NCI-H748 treated with DMSO at 0.1 percent for 48 hours (cell line): Measurements from ENCODE around the gene XXYLT1.
"Not testable (repeated sequence)": the region's sequence is repeated elsewhere in the genome, so short reads cannot be mapped to it uniquely, and the experiment has no call there.

Experiments used
- DNase-seq: peaks from one replicate; lab custom pipeline; 2025; lab: John Stamatoyannopoulos, UW

Gene XXYLT1

DNA sequence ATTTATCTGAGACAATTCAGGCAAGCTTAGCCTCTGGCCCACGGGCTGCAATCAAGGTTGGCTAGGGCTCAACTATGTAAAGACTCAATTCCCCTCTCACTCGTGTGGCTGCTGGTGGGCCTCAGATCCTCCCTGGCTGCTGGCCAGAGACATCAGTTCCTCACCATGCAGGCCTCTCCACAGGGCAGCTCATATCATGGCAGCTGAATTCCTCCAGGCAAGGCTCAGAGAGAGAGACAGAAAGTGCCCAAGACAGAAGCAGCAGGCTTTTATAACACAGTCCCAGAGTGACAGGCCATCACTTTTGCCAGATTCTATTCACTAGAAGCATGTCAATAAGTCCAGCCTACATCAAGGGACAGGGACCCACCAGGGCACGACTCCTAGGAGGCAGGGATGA lies 63.2 kb downstream of the XXYLT1 start:
- DNase-seq: no peak

DNA sequence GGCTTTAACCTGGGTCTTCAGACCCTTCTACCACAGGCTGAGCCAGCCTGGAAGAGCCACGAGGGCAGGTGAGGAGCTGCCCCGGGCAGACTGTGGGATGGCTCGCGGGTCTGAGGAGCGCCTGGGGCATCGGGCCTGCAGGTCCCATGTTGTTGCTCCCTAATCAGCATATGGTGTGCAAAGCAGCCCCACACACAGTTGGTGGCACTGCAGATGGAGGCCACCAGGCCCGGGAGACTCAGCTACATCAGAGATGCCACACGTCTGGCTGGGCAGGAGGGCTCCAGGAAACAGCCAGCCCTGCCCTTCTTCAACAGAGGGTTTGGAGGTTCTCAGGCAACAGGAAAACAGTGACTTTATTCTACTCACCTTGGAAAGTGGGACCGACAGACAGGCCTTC lies 63.9 kb downstream of the XXYLT1 start:
- no peak for DNase-seq

DNA sequence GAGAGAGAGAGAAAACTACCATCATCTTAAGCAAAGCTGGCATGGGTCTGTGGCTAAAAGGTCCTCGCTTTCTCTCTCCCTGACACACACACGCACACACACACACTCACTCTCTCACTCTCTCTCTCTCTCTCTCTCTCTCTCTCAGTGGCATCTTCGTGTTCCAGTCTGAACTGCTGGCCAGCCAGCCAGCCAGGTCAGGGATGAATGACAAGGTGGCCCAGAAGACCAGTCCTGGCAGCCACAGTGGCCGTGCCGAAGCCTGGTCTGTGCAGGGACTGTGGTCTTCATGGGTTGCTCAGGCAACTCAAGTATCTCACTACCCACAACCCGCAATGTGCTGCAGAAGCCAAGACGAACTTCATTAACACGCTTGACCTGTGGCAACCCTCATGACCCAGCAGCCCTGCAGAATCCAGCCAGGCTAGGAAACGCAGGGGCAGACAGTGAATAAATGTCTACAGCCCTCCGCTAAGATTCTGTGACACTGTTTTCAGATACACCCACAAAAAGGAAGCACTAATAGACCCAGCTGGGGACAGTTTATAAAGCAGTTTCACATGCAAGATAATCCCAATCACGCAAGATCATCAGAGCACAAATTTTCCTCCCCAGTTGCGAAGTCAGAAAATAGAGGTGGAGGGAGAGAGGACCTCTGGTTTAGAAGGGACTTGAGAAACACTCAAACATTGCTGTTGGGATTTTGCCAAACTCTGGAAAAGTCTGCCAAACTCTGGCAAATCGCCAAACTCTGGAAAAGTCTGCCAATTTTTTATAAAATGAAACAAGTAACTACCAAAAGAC lies 66.4 kb downstream of the XXYLT1 start:
- DNase-seq: no peak

DNA sequence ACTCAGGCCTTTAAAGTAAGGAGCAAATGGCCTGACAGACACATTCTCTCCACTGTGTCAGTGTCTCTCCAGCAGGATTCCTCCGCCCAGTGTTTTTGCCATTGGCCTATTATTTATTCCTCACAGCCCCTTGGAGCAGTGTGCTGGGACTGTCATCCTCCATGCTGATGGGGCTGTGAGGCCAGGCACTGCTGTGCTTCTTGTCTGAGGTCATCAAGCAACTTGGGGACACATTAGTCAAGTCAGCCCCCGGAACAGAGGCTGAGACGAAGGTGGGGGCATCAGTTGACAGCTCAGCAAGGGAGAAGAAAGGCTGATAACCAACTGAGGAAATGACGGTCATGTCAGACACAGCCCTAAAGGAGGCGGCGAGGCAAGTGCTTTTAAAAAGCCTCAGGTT lies 67.4 kb downstream of the XXYLT1 start:
- DNase-seq: no peak

DNA sequence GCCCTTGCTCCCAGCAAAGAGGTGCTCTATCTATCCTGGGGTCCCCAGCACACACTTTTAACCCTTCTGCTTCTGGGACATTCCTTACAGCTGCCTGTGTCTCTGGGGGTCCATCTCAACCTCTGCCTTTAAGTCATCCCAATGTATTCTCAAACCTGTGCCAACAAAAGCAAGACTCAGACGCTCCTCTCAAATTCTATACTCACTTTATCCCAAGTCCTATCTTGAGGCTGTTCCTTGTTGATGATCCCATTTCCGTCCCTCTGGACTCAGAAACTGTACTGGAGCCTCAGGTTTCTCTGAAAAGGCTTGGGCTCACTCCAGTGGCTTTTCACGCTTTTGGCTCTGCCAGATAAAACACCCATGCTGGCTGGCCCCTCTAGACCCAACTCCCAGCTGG lies 69.7 kb downstream of the XXYLT1 start:
- no peak for DNase-seq

DNA sequence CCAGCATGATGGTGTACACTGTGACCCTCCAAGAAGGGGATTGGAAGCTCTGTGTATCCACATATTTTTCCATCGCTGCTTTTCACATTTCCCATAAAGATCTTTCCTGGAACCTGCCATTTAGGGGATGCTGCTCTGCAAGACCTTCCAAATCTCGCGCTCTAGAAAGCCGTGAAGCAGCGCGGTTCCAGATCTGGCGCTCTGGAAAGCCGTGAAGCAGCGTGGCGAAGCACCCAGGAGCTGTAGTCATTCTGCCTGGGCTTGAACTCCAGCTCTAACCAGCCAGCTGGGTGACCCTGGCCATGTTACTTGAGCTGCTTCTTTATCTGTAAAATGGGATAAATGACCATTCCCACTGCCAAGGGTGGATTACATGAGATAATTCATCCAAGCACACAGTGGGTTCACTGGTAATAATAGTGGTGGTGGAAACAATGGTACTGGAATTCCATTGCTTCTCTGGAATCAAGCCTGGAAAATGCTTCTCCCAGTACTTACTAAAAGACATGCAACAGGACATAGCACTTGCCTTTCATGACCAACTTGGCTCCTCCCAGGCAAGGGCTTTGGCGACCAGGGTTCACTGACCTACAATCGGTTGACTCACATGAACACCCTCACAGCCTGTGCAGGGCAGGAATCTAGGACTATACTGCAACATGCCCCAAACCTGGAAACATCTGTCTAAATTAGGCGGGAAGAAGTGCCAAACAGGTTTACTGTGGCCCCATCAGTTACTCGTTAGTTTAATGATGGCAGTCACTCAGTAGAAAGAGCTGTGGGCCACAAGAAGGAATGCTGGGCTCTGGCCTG lies 70.7 kb downstream of the XXYLT1 start:
- no peak for DNase-seq

DNA sequence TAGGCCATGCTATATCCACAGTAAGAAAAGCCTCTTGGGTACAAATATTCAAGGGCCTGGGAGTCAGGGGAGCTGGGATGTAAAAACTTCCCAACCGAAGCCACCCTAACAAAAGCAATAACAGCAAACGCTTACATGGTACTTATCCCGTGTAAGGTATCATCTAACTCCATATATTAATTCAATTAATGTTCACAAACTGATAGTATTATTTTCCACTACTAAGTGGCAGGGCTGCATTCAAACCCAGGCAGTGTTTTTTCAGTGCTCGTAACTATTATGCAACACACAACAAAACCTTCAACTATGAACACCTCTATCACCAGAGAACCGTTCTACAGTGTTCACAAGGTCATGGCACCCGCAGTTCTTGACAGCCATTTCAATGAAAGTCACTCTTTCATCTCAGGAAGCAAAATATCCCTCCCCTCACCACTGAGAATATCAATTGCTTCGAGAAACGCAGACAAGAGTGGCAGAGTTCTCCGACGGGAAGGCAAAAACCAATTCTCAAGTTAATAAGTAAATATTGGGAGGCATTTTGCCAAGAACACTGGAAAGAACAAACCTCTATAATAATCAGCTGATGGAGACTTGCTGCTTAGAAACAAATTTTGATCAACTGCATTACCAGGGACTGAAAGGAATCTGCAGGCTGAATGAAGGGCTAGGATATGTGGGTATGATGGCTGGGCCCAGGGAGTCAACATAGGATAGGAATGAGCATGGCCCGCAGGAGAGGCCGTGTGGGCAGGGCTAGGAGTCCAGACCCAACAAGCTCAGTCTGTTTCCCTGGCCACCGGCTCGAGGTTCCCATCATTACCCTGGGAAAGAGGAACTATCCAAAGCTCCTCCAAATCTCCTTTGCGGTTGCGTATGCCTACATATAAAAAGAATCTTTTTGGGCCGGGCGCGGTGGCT lies 72.3 kb downstream of the XXYLT1 start:
- no peak for DNase-seq

DNA sequence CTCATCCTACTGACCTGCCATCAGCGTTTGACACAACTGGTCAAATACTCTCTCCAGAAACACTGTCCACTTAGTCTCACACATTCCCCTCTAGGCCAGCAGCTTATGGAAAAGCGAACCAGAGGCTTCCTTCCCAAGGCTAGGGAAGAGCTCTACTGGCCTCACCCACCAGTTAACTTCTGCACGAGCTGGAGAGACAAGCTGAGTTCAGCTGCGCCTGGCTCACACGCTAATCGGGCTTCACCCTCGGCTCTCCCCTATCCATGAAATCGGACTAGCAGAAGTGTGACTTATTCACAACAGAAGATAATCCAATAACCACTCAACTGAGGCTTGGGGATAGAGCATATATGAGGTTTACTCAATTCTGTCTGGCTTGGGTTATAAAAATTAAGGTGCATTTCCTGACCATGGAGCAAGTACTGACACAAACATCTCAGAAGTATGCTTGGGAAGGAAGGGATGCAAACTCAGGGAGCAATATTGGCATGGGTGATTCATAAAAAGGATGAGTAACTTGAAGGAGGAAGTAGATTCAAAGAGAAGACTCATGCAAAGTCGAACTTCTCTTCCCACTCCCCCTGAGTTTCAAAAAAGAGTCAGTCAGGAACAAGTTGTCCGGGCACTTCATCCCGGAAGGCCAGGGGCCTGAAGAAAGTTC lies 73.1 kb downstream of the XXYLT1 start:
- DNase-seq: no peak

DNA sequence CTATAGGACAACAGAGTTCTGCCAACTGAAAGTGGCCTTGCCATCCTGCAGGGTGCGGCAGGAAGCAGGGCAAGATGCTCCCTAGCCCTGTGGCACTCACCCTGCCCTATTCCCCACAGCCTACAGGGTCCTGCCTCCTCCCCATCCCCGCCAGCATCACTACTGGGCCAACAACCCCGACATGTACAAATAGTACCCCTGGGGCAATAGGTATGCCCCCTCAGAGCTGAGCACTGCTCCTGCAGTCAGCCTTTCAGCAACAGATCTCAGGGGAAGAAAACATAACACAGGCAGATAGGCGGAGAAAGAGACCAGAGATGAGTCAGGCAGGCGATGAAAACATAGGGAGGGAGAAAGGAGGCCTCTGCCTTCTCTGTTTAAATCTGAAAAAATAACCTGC lies 74.7 kb downstream of the XXYLT1 start:
- no peak for DNase-seq

DNA sequence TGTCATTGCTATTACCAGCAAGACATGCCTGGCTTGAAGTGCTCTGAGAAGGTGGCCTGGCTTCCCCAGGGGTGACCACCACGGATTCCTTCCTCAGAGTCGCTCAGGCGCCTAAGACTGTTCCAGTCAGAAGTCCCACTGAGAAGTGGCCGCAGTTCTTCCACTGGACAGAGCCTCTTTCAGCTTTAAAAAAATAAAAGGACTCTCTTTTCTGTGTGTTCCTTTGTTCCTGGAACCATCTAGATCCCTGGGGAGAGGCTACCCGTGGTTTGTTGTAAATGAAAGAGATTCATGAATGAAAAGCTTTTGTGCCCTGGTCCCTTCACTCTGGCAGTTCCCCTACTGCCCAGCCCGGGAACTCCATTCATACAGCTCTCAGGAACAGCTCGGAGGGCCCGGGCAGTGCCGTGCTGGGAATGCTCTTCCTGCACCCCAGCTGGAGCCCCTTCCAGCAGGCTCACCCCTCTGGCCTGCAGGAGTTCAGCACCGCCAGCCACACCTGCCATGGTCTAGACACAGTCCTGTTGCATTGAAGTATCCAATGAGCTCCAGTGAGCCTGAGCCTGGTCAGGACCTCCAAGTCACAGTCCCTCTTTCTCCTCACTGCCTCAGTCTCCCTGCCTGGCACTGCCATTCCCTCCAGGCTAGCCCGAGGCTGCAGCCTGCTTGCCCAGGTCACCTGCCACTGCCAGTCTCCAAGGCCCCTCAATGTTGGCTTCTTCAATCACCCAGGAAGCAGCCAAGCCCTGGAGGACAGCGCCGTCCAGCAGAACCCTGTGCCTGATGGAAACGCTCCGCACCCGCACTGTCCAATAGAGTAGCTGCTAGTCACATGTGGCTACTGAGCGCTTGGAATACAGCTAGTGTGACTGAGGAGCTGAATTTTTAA lies 75.4 kb downstream of the XXYLT1 start:
- no peak for DNase-seq

DNA sequence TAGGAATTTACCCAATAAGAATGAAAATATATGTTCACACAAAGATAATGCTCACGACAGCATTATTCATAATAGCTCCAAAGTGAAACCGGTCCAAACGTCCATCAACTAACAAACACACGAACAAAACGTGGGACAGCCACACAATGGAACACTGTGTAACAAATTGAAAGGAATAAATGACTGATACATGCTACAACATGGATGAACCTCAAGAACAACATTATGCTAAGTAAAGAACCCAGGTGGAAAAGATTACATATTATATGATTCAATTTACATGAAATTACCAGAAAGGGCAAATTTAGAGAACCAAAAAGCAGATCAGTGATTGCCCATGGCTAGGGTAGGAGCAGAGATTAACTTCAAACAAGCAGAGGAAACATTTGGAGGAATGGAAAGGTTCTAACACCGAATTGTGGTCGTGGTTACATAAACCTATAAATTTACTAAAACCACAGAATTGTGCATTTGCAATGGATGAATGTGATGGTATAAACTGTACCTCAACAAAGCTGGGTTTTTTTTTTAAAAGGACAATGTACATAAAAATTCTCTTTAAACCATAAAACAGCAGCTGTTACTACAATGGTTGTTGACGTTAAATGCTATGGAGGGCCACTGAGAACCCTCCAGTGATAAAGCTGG lies 76.3 kb downstream of the XXYLT1 start:
- DNase-seq: no peak

DNA sequence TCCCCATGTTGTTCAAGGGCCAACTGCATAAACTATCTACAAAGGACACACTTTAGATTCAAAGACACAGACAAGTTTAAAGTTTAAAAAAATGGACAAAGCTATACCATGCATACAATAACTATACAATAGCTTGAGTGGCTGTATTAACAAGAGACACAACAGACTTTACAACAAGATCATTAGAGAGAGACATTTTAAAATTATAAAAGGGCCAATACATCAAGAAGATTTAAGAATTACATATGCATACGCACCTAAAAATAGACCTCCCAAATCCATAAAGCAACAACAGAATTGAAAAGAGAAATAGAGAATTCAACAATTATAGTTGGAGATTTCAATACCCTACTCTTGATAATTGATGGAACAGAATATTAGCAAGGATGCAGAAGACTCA lies 79.4 kb downstream of the XXYLT1 start:
- no peak for DNase-seq

DNA sequence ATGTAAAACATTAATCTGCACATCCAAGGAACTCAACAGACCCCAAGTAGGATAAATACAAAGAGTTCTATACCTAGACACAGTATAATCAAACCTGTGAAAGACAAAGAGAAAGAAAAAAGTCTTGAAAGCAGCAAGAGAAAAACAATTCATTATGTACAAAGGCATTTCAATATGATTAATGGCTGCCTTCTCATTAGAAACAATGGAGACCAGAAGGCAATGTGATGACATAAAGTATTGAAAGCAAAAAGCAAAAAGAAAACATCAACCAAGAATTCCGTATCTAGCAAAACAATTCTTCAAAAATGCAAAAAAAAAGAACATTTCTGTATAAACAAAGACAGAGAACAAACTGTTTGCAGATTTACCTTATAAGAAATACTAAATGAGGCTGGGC lies 81.1 kb downstream of the XXYLT1 start:
- no peak for DNase-seq

DNA sequence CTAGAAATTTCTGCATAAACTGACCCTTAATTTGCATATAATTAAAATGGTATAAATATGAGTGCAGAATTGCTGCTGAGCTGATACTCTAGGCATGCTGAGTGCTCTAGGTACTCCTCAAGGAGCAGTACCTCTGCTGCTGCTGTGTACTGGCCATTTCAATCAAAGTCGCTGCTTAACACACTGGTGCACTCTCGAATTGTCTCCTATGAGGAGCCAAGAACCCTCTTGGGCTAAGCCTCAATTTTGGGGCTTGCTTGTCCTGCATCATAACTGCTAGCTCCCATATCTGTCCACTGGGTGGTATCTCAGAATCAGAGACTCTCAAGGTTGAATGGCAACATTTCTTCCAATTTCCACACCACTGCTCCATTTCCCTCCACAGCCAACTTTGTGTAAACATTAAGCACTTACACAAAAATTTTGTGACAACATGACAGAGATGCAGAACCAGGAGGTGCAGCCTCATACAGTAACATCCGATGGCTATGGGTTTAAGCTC lies 82.5 kb downstream of the XXYLT1 start:
- no peak for DNase-seq

DNA sequence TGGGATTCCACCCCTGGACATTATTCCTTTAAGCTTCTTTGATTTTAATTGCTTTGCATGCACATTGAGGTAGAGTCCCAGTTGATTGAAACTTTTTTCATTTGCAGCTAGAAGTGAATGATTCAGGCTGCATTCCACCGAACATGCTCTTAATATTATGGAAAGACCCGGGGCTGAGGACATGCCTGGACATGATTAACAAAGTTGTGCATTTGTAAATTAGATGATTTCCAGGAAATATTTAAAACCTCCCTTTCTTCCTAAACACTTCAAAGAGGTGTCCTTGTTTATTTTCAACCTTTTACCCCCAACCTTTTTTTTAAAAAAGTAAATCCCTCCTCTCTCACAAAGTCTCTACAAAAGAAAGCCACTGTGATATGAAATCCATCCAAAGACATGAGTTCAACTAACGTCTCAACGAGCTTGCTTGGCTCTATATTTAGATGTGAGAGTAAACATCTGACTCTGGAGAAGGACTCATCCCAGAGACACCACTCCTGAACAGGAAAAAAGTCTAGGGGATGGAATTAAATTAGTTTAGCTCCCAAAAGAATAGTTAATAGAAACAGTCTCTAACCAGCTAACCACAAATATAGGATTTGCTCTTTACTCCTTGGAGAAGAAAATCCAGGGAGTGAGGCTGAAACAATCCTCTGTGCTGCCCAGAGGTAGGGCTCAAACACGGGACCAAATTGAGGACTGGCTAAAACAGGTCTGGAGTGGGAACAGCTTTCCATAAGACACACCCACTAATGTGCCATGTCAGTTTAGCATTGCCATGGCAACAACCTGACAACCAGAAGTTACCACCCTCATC lies 83.1 kb downstream of the XXYLT1 start:
- no peak for DNase-seq

DNA sequence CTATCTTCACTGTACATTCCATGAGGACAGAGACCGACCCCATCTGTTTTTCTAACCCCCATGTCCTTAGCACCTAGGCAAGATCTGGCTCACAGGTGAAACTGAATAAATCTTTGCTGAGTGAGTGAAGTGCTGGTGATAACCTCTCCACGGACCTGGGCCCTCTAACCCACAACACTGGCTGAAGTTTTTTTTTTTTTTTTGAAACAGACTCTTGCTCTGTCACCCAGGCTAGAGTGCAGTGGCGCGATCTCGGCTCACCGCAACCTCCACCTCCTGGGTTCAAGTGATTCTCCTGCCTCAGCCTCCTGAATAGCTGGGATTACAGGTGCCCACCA lies 84.3 kb downstream of the XXYLT1 start:
- not testable (repeated sequence) for DNase-seq

DNA sequence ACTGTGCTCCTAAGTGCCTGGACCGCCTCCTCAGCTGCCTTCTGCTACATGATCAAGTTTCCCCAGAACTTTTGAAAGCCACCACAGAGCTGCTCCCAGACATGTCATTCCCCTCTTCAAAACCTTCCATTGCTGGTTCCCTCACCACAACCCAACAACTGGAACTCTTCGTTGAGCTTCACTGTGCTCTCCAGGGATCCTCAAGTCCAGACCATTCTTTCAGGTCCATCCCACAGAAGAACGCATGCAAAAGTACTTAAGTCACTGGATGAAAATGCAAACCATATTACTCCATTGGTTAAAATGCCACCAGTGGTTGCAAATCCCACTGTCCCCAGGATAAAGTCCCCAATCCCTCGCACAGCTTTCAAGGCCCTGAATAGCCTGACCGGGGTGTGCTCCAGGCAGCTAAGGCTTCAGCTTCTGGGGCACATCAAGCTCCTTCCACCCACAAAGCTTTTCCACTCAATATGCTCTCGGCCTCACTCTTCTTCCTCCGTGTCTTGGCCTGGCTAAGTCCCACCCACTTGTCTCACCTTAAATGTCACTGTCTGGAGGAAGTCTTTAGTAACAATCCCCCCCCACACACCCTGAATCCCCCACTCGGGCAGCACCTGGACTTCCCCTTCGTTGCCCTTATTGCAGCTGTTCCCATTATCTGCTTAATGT lies 84.8 kb downstream of the XXYLT1 start:
- DNase-seq: no peak

DNA sequence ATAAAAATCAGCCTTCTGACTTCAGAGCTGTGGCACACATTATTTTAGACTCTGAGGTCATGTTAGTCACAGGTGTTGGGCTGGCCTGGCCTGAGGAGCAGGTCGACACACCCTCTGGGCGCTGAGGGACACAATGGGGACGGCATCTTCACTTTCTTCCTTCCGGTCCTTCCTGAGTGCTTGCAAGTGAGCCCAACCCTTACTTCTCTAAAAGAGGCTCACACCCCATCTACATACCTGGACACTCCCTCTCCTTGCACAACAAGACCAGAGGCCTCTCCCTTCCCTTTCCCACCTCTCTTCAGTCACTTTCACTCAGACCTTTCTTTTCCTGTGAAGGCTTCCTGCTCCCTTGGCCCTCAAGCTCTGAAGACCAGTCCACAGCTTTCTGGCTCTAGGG lies 85.4 kb downstream of the XXYLT1 start:
- no peak for DNase-seq
